LNCAP (cell line): ENCODE measurements around the gene APBB2.

Experiments used
- TF ChIP-seq, protein P1 (sequence below): fragments of 450-650 bp; IDR thresholded peaks from 2 replicates; pipeline ENCODE4 v1.5.1; 2017; ENCODE audit warnings: mild to moderate bottlenecking

The APBB2 gene

GRCh38 chr4:40952217-40952616 lies 262.1 kb downstream of the APBB2 start:
- TF ChIP-seq, protein P1, sequence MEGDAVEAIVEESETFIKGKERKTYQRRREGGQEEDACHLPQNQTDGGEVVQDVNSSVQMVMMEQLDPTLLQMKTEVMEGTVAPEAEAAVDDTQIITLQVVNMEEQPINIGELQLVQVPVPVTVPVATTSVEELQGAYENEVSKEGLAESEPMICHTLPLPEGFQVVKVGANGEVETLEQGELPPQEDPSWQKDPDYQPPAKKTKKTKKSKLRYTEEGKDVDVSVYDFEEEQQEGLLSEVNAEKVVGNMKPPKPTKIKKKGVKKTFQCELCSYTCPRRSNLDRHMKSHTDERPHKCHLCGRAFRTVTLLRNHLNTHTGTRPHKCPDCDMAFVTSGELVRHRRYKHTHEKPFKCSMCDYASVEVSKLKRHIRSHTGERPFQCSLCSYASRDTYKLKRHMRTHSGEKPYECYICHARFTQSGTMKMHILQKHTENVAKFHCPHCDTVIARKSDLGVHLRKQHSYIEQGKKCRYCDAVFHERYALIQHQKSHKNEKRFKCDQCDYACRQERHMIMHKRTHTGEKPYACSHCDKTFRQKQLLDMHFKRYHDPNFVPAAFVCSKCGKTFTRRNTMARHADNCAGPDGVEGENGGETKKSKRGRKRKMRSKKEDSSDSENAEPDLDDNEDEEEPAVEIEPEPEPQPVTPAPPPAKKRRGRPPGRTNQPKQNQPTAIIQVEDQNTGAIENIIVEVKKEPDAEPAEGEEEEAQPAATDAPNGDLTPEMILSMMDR = no peak

- TF ChIP-seq, protein P1 = no peak
Measured at GRCh38 chr4:40951026-40951425, 263.3 kb downstream of the APBB2 start.

DNA sequence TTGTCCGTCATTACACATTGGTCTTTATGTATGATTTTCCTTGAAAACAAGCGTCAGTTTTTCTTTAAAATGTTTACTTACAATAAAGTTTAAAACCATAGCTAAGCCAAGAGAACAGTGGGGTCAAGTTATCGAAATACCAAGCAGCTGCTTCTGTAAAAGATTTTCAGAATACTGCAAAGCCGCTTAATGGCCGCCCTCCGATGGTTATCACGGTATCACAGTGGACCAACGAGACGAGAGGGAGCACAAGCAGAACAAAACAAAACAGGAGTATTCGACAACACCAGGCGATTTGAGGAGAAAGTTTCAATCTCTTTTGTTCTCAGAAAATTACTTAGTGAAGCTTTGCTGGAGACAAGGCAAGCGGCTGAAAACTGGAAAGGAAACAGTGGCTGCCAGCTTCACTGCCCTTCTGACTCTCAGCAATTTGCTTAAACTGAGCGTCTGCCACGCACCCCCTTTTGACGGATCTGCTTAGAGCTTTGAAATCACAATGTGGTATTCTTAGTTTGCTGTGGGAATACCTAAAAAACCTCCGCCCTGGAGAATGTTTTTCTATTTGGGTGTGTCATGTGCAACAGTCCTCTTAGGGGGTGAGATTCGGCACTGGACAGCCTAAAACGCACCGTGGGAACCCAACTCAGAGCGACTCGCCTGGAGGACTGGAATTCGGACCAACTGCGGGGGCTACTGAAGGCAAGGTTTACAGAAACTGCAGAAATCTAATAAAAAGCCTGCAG lies 264.8 kb downstream of the APBB2 start:
- TF ChIP-seq, protein P1 = no peak

- TF ChIP-seq, protein P1 = no peak
Measured at GRCh38 chr4:40948014-40948413, 266.3 kb downstream of the APBB2 start.

GRCh38 chr4:40946652-40947051 lies 267.7 kb downstream of the APBB2 start:
- TF ChIP-seq, protein P1 = no peak

DNA sequence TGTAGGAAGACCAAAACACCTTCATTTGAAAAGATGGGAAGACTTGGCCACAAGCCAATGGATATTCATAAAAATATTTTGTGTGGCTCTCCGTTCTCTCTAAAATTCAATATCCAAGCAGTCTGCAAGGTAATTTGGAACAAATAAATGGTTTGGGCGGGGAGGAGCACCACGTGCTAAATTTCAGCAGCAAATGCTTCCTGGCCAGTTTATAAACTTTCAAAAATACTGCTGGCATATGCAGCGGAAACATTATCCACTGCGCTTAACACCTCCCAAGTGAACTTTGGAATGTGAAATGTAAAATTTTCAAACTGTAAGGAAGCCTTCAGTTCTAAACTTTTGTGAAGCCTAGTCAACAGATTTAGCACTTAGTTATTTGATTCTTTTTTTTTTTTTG lies 273.6 kb downstream of the APBB2 start:
- TF ChIP-seq, protein P1 = no peak

- TF ChIP-seq, protein P1 = no peak
Measured at GRCh38 chr4:40940317-40940741, 274.0 kb downstream of the APBB2 start.

- TF ChIP-seq, protein P1 = no peak
Measured at GRCh38 chr4:40939856-40940255, 274.5 kb downstream of the APBB2 start.
